NCI-H1048 (cell line): ENCODE data around the gene TPCN1.

Experiments
- DNase-seq: peaks from one replicate; lab custom pipeline; 2025; lab: John Stamatoyannopoulos, UW

The TPCN1 gene

DNA sequence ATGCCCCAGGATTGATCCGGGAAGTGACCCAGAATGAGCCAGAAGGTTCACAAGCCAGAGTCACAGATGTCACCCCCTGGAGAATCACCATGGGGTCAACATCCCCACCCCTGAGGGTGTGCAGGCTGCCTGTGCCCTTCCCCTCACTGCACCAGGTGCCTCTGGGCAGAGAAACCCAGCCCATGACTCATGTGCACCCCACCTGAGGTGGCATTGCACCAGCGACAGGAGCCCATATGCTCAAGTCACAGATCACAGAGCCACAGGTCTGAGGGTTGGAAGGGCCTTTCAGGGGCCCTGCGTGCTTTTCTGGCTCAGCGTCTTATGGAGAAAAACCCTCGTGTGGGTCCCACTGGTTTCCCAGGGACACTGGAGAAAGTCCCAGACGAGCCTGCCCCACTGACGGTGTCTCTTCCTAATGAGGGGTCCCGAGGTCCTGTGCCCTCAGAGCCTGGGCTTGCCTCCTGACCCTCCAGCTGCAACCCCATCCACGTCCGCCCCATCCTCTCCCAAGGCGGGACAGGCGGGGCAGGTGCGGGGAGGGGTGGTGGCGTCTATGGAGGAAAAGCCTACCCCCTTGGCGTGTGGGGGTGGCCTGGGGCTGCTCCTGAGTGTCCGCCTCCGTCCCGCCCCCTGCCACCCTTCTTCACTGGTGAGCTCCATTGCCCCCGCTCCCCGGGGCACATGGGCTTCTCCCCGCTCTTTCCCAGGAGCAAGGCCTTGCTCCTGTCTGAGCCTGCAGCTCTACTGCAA lies 66.1 kb downstream of the TPCN1 start:
- no peak for DNase-seq

DNA sequence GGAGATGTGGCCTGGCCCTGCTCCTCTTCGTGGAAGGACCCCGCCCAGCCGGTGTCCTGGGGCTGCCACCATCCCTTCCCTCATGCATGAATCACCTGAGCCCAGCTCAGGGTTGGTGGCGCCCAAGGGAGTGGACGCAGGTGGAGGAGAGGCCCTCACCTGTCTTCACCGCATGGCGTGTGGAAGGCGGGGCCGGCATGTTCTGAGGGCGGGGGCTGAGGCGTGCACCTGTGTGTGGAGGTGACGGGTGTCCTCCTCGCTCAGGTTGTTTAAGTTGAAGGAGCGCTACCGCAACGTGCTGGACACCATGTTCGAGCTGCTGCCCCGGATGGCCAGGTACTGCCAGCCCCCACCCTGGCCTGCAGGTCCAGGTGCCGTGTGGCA lies 66.6 kb downstream of the TPCN1 start:
- no peak for DNase-seq

DNA sequence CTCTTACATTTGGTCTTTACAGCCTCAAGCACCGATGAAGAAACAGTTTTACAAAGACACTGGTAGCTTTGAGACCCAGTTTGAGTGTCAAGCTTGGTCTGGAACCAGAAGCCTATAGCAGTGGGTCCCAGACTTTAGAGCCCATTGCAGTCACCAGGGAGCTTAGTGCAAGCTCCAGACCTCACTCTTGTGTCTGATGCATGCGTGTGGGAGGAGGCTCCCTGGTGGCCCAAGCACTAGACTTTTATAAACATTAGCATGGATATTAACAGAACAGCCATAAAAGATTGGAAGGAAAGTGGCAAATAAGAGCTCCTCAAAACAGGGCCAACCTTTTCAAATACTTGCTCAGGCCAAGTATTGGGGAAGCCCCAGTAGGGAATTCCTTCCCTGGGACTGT lies 68.1 kb downstream of the TPCN1 start:
- DNase-seq, result no peak

DNA sequence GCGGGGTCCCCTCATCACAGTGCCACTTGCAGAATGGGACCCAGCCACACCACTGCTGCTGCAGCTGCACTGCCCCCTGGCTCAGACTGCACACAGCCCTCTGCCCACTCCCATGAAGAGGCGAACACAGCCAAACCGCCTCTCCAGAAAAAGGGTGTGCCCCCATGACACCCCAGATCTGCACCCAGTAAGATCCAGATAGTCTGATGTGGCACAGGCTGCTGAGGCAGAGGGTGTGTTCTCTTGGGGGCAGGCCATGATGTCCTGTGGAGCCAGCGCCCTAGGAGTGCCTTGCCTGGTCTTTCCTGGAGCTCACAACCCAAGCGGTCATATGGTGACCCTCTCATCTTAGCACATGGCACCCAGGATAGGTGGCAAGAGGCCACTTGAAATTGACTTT lies 69.2 kb downstream of the TPCN1 start:
- no peak for DNase-seq

DNA sequence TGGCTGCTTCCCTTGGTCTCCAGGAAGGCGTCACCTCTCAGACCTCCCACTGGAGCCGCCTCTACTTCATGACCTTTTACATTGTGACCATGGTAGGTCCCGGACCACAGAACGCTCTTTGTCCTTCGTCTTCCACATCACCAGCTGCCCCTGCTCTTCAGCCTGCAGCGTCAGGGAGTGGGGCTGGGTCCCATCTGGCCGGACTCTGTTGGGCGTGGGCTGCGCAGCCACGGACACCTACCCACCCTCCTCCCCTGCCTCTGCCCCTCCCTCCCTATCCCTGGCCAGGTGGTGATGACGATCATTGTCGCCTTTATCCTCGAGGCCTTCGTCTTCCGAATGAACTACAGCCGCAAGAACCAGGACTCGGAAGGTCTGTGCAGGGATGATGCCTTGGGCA lies 70.3 kb downstream of the TPCN1 start:
- DNase-seq, result no peak

DNA sequence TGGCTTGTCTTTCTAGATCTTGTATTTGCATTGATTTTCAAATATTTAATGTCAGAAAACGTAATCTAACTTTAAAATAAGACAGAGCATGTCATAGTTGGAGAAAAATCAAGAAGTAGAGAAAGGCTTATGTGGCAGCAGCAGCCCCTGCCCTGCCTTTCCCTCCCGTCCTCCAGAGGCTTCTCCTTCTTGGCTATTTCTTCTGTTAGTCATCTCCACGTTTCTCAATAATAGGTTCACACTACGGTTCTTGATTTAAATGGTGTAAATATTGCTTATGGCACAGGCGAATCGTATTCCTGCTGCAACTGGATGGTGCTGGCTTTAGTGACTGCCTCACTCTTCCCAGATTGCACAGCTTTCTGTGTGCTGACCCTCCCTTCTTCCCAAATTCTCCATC lies 70.8 kb downstream of the TPCN1 start:
- no peak for DNase-seq

DNA sequence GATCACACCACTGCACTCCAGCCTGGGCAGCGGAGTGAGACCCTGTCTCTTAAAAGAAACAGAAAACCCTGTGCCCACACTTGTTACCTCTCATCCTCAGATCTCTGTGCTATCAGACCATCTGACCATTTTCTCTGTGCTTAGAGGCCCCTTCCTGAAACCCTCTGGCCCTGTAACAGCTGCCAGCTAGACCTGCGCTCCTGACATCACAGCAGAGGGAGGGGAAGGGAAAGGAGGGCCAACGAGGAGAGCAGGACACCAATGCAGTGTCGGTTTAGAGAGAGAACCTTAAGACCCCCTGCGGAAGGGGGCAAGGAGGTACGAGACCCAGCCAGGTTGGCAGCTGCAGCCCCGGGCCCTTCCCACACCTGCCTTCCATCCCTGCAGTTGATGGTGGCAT lies 71.3 kb downstream of the TPCN1 start:
- no peak for DNase-seq

DNA sequence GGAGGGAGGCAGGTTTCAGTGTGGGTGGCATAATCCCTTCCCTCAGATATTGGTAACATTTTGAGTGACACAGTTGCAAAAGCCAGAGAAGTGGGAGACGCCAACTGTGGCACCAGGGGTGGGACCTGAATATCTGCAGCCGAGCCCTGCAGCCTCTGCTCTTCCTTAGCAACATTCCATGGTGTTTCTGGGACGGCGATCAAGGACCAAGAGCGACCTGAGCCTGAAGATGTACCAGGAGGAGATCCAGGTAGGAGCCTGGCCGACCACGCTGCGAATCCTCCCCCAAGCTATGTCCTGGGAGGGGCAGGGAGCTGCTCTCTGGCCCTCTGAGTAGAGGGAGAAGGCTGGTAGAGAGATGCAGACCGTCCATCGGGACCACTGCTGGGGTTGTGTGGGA lies 71.8 kb downstream of the TPCN1 start:
- DNase-seq, result no peak

DNA sequence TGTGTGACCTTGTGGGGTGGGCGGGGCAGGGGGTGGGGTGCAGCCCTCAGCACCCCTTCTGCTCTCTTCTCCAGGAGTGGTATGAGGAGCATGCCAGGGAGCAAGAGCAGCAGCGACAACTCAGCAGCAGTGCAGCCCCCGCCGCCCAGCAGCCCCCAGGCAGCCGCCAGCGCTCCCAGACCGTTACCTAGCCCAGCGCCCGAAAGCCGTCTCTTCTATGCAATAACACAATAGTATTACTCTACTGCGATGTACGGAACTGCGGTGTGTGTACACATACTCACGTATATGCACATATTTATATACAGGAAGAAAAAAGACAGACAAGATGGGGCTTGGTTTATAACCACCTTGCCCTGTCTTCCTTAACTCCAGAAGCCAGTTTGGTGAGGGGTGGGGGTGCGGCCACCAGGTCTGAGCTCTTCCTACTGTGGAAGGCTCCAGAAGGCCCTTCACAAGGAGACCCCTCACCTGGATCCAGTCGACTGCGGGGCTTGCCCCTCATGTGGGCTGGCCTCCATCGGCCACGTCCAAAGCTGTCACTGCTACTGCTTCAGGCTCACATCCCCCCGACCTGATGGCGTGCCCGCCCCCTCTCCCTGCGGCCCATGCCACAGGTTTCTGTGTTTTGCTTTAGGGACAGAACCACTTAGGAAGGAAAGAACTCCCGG lies 74.8 kb downstream of the TPCN1 start:
- DNase-seq, result no peak

DNA sequence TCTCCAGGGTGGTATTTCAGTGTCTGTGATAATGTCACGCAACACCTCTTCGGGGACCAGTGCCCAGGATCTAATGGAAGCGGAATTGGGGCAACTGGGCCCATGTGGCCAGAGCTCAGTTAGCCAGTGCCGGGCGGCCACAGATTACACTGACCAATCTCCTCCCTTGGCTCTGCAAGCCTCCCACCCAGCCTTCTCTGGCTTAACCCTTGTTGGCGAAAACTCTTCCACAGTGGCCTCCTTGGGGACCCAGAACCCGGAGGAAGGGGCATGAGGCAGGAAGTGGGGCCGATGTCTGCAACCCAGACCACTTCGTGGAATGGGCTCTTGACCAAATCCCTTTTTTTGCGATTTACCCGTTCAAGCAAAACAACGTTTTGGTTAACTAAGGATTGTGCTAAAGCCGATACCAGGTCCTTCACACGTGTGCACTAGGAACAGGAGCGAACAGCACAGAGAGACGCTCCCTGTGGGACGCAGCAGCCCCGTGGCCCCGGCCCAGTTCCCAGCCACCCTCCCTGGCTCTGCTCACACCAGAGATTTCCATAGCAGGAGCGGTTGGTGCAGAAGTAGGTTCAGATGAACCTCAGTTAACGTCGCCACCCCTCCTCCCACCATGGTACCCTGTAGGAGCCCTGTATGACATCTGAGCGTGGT lies 75.4 kb downstream of the TPCN1 start:
- DNase-seq, result no peak

DNA sequence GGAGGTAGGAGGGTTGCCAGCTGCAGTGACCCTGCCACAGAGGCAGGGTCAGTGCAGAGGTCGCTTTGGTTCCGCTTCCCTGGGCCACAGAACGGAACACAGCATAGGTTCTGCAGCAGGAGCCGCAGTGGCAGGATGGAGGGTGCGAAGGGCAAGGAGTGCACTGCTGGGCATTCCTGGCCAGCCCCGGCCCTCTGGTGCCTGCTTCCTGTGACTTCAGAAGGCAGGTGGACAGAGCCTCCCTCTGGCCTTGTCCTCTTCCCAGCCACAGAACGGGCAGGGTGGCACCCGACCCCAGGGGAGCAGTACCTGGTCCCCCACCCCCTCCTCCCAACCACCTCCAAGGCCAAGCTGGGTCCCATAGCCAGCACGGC lies 75.9 kb downstream of the TPCN1 start:
- DNase-seq, result no peak

DNA sequence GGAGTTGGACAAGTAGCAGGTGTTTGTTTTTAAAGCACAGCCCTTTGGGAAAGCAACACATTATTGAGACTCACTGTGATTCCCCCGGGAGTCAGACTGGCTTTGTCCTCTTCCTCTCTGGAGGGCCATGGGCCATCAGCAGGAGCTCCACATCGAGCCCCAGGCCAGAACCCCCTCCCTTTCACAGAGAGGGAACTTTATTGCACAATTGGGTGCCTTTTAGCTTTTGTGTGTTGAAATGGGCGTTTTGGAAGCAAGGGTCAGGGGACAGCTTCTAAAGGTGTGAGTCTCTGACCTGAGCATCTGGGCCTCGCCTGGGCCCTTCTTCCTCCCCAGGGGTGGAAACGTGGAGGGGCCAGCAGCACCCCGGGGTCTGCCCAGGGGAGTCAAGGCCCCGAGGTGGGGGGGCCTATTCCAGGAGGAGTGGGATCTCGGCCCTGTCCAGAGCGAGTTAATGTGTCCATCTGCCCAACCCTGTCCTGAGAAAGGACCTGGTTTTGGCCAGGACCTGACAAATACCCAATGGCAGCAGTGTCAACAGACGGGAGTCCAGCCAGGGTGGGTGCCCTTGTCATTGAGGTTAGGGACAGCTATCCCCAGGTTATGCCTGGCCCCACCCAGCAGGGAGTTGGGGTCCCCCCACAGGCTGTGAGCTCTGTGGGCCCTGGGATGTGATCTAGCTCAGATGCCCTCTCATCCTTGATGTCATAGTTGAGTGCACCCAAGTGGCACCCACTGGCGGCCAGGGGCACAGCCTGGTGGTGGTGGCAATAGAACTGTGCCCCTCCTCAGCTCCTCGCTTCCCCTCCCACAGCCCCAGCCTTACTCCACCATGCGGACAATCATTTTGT lies 76.6 kb downstream of the TPCN1 start:
- no peak for DNase-seq

DNA sequence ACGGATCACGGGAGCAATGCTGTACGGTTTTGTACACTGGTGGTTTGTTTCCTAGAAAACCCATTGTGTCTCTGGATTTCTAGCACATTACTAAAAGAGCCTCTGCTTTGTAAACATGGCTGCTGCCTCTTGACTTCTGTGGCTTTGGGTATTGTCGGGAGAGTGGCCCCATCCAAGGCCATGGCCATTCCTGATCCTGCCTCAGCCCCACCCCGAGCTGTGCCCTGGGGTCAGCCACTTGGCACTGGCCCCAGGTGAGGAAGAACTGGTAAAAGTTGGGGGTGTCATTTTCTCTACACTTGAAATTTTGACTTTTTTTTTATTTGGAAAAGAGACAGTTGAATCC lies 77.2 kb downstream of the TPCN1 start:
- DNase-seq, result no peak

DNA sequence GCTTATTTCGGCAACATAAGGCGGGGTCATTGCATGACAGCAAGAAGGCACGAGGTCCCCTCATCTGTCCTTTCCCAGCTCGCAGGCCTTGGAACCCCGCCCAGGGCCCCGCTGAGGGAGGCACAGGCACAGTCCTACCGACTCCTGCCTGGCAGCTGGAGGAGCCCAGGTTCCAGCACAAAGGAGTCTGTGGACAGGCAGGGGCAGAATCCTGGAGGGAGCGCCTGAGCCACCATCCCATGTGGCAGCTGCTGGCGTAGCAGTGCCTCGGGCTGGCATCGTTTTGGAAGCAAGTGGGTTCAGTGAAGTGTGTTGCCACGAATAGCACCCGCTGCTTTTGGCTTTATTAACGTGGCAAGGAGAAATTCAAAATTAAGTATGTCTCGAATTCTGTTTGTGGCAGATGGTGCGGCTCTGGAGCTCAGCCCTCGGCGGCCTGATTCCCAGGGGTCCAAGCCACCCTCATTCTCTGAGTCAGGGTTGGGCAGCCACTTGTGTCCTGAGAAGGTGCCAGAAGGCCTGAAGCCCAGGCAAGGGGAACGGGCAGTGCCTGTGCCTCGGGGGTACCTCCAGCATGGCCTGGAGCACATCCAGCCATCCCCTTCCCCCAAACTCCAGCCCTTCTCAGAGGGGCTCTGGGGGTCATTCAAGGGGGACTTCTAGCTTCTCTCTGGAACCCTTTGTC lies 77.7 kb downstream of the TPCN1 start:
- DNase-seq, result no peak

DNA sequence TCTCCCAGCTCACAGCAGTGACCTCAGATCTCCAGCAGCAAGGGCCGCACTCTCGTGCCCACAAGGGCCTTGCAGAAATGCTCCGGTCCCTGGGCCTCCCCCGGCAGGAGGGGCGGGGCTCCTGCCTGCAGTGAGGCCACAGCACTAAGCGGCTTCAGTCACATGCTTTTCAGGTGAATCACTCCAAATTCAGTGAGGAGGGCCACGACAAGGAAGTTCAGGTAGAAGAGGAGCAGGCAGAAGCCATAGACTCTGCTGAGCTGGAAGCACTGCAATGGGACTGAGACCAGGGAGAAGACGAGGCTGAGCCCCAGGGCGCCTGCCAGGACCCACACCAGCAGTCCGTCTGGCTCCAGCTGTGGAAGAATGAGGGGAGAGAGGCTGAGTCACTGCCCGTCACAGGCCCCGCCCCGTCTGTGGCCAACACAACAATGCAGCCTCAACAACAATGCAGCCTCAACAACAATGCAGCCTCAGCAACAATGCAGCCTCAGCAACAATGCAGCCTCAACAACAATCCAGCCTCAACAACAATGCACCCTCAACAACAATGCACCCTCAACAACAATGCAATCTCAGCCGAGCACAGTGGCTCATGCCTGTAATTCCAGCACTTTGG lies 78.5 kb downstream of the TPCN1 start:
- no peak for DNase-seq

DNA sequence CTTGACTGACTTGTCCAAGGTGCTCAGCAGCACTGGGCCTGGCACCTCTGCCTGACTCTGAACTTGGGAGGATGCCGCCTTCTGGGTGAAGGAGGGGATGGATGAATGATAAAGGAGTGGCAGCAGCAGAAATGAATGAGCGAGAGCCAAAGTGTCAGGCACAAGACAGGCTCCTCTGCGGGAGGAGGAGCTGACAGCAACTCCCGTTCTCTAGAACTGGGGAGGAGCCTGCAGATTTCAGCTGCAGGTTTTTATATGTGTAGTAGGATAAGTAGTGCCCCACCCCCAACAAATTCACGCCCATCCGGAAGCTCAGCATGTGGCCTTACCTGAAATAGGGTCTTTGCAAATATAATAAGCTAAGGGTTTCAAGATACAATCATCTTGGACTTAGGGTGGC lies 80.5 kb downstream of the TPCN1 start:
- no peak for DNase-seq

DNA sequence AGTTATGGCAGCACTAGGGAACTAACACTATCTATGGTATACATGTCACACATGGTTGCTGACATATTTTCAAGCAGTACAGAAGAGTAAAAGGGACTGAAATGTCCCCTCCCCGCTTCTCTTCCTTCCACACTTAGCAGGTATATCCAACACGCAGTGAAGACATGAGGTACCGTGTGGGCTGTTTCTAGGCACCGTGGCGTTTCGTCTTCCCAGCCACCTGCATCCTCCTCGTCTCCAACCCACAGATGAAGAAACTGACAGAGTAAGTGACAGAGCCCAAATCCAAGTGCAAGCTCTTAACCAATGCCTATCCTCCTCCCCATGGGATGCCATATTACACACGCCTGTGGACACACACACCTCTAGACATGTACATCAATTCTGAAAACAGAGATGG lies 81.2 kb downstream of the TPCN1 start:
- no peak for DNase-seq

DNA sequence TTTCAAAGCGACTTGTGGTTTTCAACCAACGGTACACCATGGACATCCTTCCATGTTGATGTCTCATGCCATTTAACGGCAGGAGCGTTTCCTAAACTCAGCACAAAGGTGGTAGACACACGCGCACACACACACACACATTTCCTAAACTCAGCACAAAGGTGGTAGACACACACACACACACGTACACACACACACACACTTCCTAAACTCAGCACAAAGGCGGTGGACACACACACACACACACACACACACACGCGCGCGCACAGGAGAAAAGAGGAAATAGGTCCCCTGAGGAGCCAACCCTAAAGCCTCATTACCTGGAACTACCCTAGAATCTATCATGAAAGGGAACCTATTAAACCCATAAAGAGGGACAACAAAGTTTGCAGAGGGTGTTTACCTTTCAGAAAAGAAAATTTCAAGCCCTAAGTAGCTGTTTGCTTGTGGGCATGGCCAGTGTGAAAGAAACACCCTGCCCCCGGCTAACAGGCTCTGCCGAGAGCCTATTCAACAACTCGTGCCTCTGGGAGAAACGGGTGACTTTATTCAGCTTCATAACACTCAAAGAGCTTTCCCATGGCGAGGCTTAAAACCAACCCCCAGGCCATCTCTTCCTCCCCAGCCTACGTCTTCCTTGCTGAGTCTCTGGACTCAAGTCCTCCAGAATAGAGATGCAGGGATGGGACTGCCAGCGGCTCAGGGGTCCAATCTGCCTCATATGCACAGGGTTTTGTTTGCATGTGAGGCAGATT lies 81.8 kb downstream of the TPCN1 start:
- no peak for DNase-seq

DNA sequence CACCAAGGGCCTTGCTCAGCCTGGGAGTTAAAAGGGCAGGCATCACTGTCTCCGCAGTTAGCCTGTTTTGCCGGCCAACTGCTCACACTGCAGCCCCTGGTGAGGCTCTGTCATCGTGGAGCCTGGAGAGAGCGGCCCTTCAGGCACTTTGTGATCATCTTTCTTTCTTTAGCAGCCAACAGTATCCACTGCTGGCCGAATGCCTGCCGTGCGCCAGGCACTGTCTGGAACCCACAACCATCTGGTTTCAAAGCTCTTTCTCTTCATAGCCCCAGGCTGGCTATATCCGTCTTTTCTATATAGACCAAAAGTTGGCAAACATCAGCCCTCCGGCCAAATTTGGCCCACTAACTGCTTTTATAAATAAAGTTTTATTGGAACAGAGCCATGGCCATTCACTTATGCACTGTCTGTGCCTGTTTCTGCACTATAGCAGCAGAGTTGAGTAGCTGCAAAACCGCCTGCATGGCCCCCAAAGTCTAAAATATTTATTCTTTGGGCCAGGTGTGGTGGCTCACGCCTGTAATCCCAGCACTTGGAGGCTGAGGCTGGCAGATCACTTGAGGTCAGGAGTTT lies 84.1 kb downstream of the TPCN1 start:
- no peak for DNase-seq

DNA sequence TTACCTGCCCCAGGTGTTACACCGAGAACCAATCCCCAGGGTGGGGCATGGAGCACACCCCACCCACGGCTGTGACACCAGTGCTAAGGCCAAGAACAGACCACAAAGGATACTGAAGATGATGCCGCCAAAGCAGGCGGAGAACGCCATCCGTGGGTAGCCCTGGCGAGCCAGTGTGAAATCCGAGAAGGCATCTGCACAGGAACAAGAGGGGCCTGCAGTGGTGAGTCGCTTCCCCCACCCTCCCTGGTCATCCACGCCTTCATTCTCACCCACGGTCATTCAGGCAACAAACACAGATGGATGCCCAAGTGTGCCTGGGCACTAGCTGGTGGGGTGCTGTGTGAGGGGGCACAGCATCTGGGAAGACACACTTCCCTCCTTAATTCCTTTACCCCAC lies 85.1 kb downstream of the TPCN1 start:
- no peak for DNase-seq

DNA sequence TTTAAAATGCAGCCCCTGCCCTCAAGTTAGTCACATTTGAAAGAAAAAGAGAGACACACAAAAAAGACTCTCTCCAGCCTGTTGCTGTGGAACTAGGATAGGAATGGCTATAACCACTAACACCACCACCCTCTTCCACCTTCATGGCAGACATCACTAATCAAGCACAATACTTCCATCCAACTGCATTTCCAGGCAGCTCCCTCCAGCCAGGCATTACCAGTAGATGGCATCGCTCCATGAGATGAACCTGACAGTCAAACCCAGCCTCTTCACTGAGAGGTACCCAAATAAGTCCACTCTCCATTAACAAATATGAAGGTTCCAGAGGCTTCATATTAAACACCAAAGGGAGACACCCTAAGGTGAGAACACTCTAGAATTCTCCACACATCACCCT lies 89.2 kb downstream of the TPCN1 start:
- no peak for DNase-seq
